ENCODE measurements around the gene VSIR. TPM values are rescaled to one million over a fixed set of nuclear protein-coding genes. Genes with fewer than 3 reads are reported as not detected.

VSIR gene
- total RNA-seq, 1 donor from 2014 or later = 2.9 TPM

- Mint-ChIP-seq H3K27ac (ENCODE audit: unreplicated experiment) (no peak overlapping the region), H3K27me3 (ENCODE audit: low read depth, unreplicated experiment) (peaks cover 9% of the 10 kb centered on the region), H3K4me1 (ENCODE audit: low read depth, unreplicated experiment) (no peaks in the 10 kb centered on the region), H3K4me3 (ENCODE audit: unreplicated experiment) (no peak overlapping the region), H3K9me3 (ENCODE audit: unreplicated experiment) (no peaks in the 10 kb centered on the region), H3K36me3 (ENCODE audit: low read depth, unreplicated experiment) (peaks cover 16% of the 10 kb centered on the region)
- Histone ChIP-seq H3K27ac (ENCODE audit: low read depth, low read length) (no peak overlapping the region), H2AFZ (ENCODE audit: low read depth, low read length) (no peak overlapping the region), H3K4me3 (ENCODE audit: insufficient read depth, low read depth, low read length) (no peak overlapping the region), H3K36me3 (ENCODE audit: insufficient read depth, low read length) (peaks cover 3% of the 10 kb centered on the region), H4K20me1 (ENCODE audit: insufficient read depth, low read length) (peaks cover 47% of the 10 kb centered on the region), H3K79me2 (ENCODE audit: insufficient read depth, low read length) (no peaks in the 10 kb centered on the region), H3K27me3 (ENCODE audit: insufficient read depth, low read length) (no peaks in the 10 kb centered on the region), H3K9ac (ENCODE audit: low read length) (no peak overlapping the region), H3K9me3 (ENCODE audit: insufficient read depth, low read depth, low read length) (no peaks in the 10 kb centered on the region), H3K4me1 (ENCODE audit: insufficient read depth, low read length) (no peaks in the 10 kb centered on the region), H3K4me2 (ENCODE audit: low read length) (no peak overlapping the region)
- no peak for DNase-seq (ENCODE audit: low read depth)
- no peak for FAIRE-seq
- TF ChIP-seq EZH2 (IDR thresholded peaks at IDR 0.05; ENCODE audit: insufficient read depth, low read length) (no peak), CTCF (IDR thresholded peaks at IDR 0.05; ENCODE audit: insufficient read depth, low read depth, low read length) (no peak)
Observed at GRCh38 chr10:71811351-71811750, 38.0 kb upstream of the VSIR start.

- TF ChIP-seq EZH2 (IDR thresholded peaks at IDR 0.05; ENCODE audit: insufficient read depth, low read length) (no peak), CTCF (IDR thresholded peaks at IDR 0.05; ENCODE audit: insufficient read depth, low read depth, low read length) (no peak)
- Mint-ChIP-seq H3K36me3 (ENCODE audit: low read depth, unreplicated experiment) (peaks cover 10% of the 10 kb centered on the region), H3K9me3 (ENCODE audit: unreplicated experiment) (no peaks in the 10 kb centered on the region), H3K4me1 (ENCODE audit: low read depth, unreplicated experiment) (no peaks in the 10 kb centered on the region), H3K27ac (ENCODE audit: unreplicated experiment) (no peak overlapping the region), H3K27me3 (ENCODE audit: low read depth, unreplicated experiment) (peaks cover 18% of the 10 kb centered on the region), H3K4me3 (ENCODE audit: unreplicated experiment) (no peak overlapping the region)
- no peak overlapping the region for H3K27ac ChIP-seq (ENCODE audit: low read depth, low read length)
- no peak overlapping the region for H3K4me2 ChIP-seq (ENCODE audit: low read length)
- H3K4me1 ChIP-seq (ENCODE audit: insufficient read depth, low read length) = no peaks in the 10 kb centered on the region
- H3K36me3 ChIP-seq (ENCODE audit: insufficient read depth, low read length) = no peaks in the 10 kb centered on the region
- no peaks in the 10 kb centered on the region for H3K79me2 ChIP-seq (ENCODE audit: insufficient read depth, low read length)
- peaks cover 36% of the 10 kb centered on the region for H4K20me1 ChIP-seq (ENCODE audit: insufficient read depth, low read length)
- no peak overlapping the region for H3K9ac ChIP-seq (ENCODE audit: low read length)
- no peak overlapping the region for H2AFZ ChIP-seq (ENCODE audit: low read depth, low read length)
- DNase-seq (ENCODE audit: low read depth) (no peak), FAIRE-seq (no peak)
- no peaks in the 10 kb centered on the region for H3K9me3 ChIP-seq (ENCODE audit: insufficient read depth, low read depth, low read length)
- H3K4me3 ChIP-seq (ENCODE audit: insufficient read depth, low read depth, low read length) = no peak overlapping the region
- peaks cover 4% of the 10 kb centered on the region for H3K27me3 ChIP-seq (ENCODE audit: insufficient read depth, low read length)
Observed at GRCh38 chr10:71810048-71810750, 36.9 kb upstream of the VSIR start.

GRCh38 chr10:71809628-71810027, 36.3 kb upstream of the VSIR start:
- peaks cover 31% of the 10 kb centered on the region for H4K20me1 ChIP-seq (ENCODE audit: insufficient read depth, low read length)
- H3K4me2 ChIP-seq (ENCODE audit: low read length) = no peak overlapping the region
- H2AFZ ChIP-seq (ENCODE audit: low read depth, low read length) = no peak overlapping the region
- no peaks in the 10 kb centered on the region for H3K4me1 Mint-ChIP-seq (ENCODE audit: low read depth, unreplicated experiment)
- no peaks in the 10 kb centered on the region for H3K36me3 ChIP-seq (ENCODE audit: insufficient read depth, low read length)
- H3K4me3 Mint-ChIP-seq (ENCODE audit: unreplicated experiment) = no peak overlapping the region
- H3K4me3 ChIP-seq (ENCODE audit: insufficient read depth, low read depth, low read length) = no peak overlapping the region
- no peak for DNase-seq (ENCODE audit: low read depth)
- no peaks in the 10 kb centered on the region for H3K9me3 ChIP-seq (ENCODE audit: insufficient read depth, low read depth, low read length)
- peaks cover 9% of the 10 kb centered on the region for H3K36me3 Mint-ChIP-seq (ENCODE audit: low read depth, unreplicated experiment)
- no peak overlapping the region for H3K9ac ChIP-seq (ENCODE audit: low read length)
- no peaks in the 10 kb centered on the region for H3K9me3 Mint-ChIP-seq (ENCODE audit: unreplicated experiment)
- H3K27ac Mint-ChIP-seq (ENCODE audit: unreplicated experiment) = no peak overlapping the region
- FAIRE-seq = no peak
- H3K79me2 ChIP-seq (ENCODE audit: insufficient read depth, low read length) = no peaks in the 10 kb centered on the region
- H3K27me3 Mint-ChIP-seq (ENCODE audit: low read depth, unreplicated experiment) = peaks cover 23% of the 10 kb centered on the region
- H3K27ac ChIP-seq (ENCODE audit: low read depth, low read length) = no peak overlapping the region
- no peaks in the 10 kb centered on the region for H3K4me1 ChIP-seq (ENCODE audit: insufficient read depth, low read length)
- no peak for TF ChIP-seq EZH2 (IDR thresholded peaks at IDR 0.05; ENCODE audit: insufficient read depth, low read length)
- no peak for TF ChIP-seq CTCF (IDR thresholded peaks at IDR 0.05; ENCODE audit: insufficient read depth, low read depth, low read length)
- peaks cover 9% of the 10 kb centered on the region for H3K27me3 ChIP-seq (ENCODE audit: insufficient read depth, low read length)

All from astrocyte (in vitro differentiated cells and primary cell).